Measurements from ENCODE around the gene CELF4.

Gene CELF4

GRCh38 chr18:37499044-37499443 lies 66.6 kb downstream of the CELF4 start:
- in situ Hi-C loops (cut with MboI; ENCODE audit: low sequenced_read_pairs) = no loop called here

- in situ Hi-C loops (cut with MboI; ENCODE audit: low sequenced_read_pairs) = no loop called here
These were observed 67.6 kb downstream of the CELF4 start for GRCh38 chr18:37497853-37498518.

- in situ Hi-C loops (cut with MboI; ENCODE audit: low sequenced_read_pairs) = no loop called here
These were observed 69.0 kb downstream of the CELF4 start for GRCh38 chr18:37496568-37496967.

- in situ Hi-C loops (cut with MboI; ENCODE audit: low sequenced_read_pairs) = no loop called here
These were observed 70.2 kb downstream of the CELF4 start for GRCh38 chr18:37495354-37495753.

GRCh38 chr18:37494406-37494805 lies 71.2 kb downstream of the CELF4 start:
- in situ Hi-C loops (cut with MboI; ENCODE audit: low sequenced_read_pairs) = no loop called here

GRCh38 chr18:37493352-37493935 lies 72.2 kb downstream of the CELF4 start:
- in situ Hi-C loops (cut with MboI; ENCODE audit: low sequenced_read_pairs) = no loop called here

- in situ Hi-C loops (cut with MboI; ENCODE audit: low sequenced_read_pairs) = no loop called here
These were observed 72.6 kb downstream of the CELF4 start for GRCh38 chr18:37492952-37493351.

- in situ Hi-C loops (cut with MboI; ENCODE audit: low sequenced_read_pairs) = no loop called here
These were observed 74.1 kb downstream of the CELF4 start for GRCh38 chr18:37491526-37491925.

GRCh38 chr18:37489998-37490397 lies 75.6 kb downstream of the CELF4 start:
- in situ Hi-C loops (cut with MboI; ENCODE audit: low sequenced_read_pairs) = no loop called here

GRCh38 chr18:37489011-37489410 lies 76.6 kb downstream of the CELF4 start:
- in situ Hi-C loops (cut with MboI; ENCODE audit: low sequenced_read_pairs) = no loop called here

GRCh38 chr18:37487400-37487867 lies 78.2 kb downstream of the CELF4 start:
- in situ Hi-C loops (cut with MboI; ENCODE audit: low sequenced_read_pairs) = no loop called here

GRCh38 chr18:37486848-37487247 lies 78.8 kb downstream of the CELF4 start:
- in situ Hi-C loops (cut with MboI; ENCODE audit: low sequenced_read_pairs) = no loop called here

- in situ Hi-C loops (cut with MboI; ENCODE audit: low sequenced_read_pairs) = no loop called here
These were observed 80.4 kb downstream of the CELF4 start for GRCh38 chr18:37484983-37485834.

- in situ Hi-C loops (cut with MboI; ENCODE audit: low sequenced_read_pairs) = no loop called here
These were observed 81.4 kb downstream of the CELF4 start for GRCh38 chr18:37483984-37484819.

GRCh38 chr18:37483221-37483971 lies 82.2 kb downstream of the CELF4 start:
- in situ Hi-C loops (cut with MboI; ENCODE audit: low sequenced_read_pairs) = no loop called here

- in situ Hi-C loops (cut with MboI; ENCODE audit: low sequenced_read_pairs) = no loop called here
These were observed 83.2 kb downstream of the CELF4 start for GRCh38 chr18:37482433-37482832.

- in situ Hi-C loops (cut with MboI; ENCODE audit: low sequenced_read_pairs) = no loop called here
These were observed 83.6 kb downstream of the CELF4 start for GRCh38 chr18:37482002-37482401.

GRCh38 chr18:37481491-37481890 lies 84.1 kb downstream of the CELF4 start:
- in situ Hi-C loops (cut with MboI; ENCODE audit: low sequenced_read_pairs) = no loop called here

GRCh38 chr18:37481072-37481471 lies 84.5 kb downstream of the CELF4 start:
- in situ Hi-C loops (cut with MboI; ENCODE audit: low sequenced_read_pairs) = no loop called here

GRCh38 chr18:37476611-37477295 lies 88.8 kb downstream of the CELF4 start:
- in situ Hi-C loops (cut with MboI; ENCODE audit: low sequenced_read_pairs) = no loop called here

Data from HL-60/S4 (cell line).